HCT116 (cell line): Measurements from ENCODE around the gene CYP20A1. TPM values are rescaled to one million over a fixed set of nuclear protein-coding genes. Genes with fewer than 3 reads are reported as not detected.

Experiments used
- ATAC-seq: fragments of 200-7000 bp; cut with Tn5 transposase; 2 replicates; pipeline ENCODE4 v1.9.1; 2020; ENCODE audit warnings: mild to moderate bottlenecking, moderate library complexity
- BruUV-seq: library from RNA; stranded (reverse); fragments of 400-500 nt; replicated peaks from 2 replicates; lab custom pipeline; 2021; lab: Mats Ljungman, UMichigan
- CTCF ChIA-PET: fragments of 300-600 bp; sonication (Branson Sonifier 250); formaldehyde crosslinking; loops from one replicate; lab custom pipeline; 2021; ENCODE audit warnings: antibody characterized with exemption; lab: Charles Lee
- POLR2A ChIA-PET: fragments of 300-600, 350-600 bp; sonication (Branson Sonifier 250); formaldehyde crosslinking; loops from one replicate; lab custom pipeline; 2021; ENCODE audit warnings: antibody characterized with exemption; lab: Charles Lee
- RAD21 ChIA-PET, 2 experiments: fragments of 300-600 bp; sonication (Branson Sonifier 250); formaldehyde crosslinking; loops; one replicate each; lab custom pipeline; 2023; ENCODE audit warnings: low total read pairs in 2 of 2; ENCODE audit not compliant: uncharacterized antibody in 2 of 2, unreplicated experiment in 2 of 2, low non-redundant PET in 1 of 2; lab: Charles Lee
- DNase-seq: peaks from one replicate; pipeline ENCODE4 v3.0.0-alpha.2; 2010; ENCODE audit warnings: low read depth, low spot score
- H2AFZ ChIP-seq: fragments of 200-600 bp; shearing (Covaris generic), sonication (generic); 2 replicates; pipeline ENCODE4 v1.6.1; 2017; ENCODE audit warnings: low read depth, mixed run types, mixed read lengths, antibody characterized with exemption, low read length; ENCODE audit not compliant: poor library complexity, severe bottlenecking
- H3K27ac ChIP-seq: 2 replicates; pipeline ENCODE4 v1.5.1; 2012; ENCODE audit warnings: low read depth, low read length
- H3K27me3 ChIP-seq: fragments of 200-600 bp; sonication (generic); 2 replicates; pipeline ENCODE4 v1.6.1; 2016; ENCODE audit warnings: mixed run types, low read length, mixed read lengths; ENCODE audit not compliant: insufficient read depth
- H3K36me3 ChIP-seq, 2 experiments: fragments of 200-500 bp in 1 of 2; fragments of 200-600 bp in 1 of 2; sonication (Bioruptor generic) in 1 of 2; sonication (generic) in 1 of 2; 2 replicates each; pipeline versions ENCODE4 v1.5.1 to v1.6.1; 2014 to 2016; ENCODE audit warnings: low read length in 2 of 2, inconsistent platforms in 1 of 2, mixed read lengths in 1 of 2, mixed run types in 1 of 2; ENCODE audit not compliant: insufficient read depth in 2 of 2, control insufficient read depth in 1 of 2
- H3K4me1 ChIP-seq, 2 experiments: fragments of 200-600 bp in 1 of 2; sonication (generic) in 1 of 2; 2 replicates each; pipeline versions ENCODE4 v1.5.1 to v1.6.1; 2012 to 2017; ENCODE audit warnings: low read length in 2 of 2, inconsistent platforms in 1 of 2, mild to moderate bottlenecking in 1 of 2, mixed read lengths in 1 of 2, mixed run types in 1 of 2, moderate library complexity in 1 of 2; ENCODE audit not compliant: insufficient read depth in 2 of 2, control insufficient read depth in 1 of 2
- H3K4me2 ChIP-seq: fragments of 200-600 bp; sonication (generic); 2 replicates; pipeline ENCODE4 v1.6.1; 2017; ENCODE audit warnings: mixed run types, low read length, mixed read lengths
- H3K4me3 ChIP-seq, 2 experiments: fragments of 200-600 bp in 1 of 2; sonication (generic) in 1 of 2; replicated peaks in 1 of 2; 2 replicates each; pipeline ENCODE4 v1.5.1; 2011 to 2016; ENCODE audit warnings: low read length in 2 of 2, control low read depth in 1 of 2, low read depth in 1 of 2, mild to moderate bottlenecking in 1 of 2, mixed read lengths in 1 of 2, mixed run types in 1 of 2
- H3K79me2 ChIP-seq: fragments of 200-600 bp; sonication (generic); 2 replicates; pipeline ENCODE4 v1.6.1; 2017; ENCODE audit warnings: mild to moderate bottlenecking, mixed run types, low read length, moderate library complexity, mixed read lengths; ENCODE audit not compliant: insufficient read depth
- H3K9ac ChIP-seq: fragments of 200-600 bp; sonication (generic); 2 replicates; pipeline ENCODE4 v1.6.1; 2016; ENCODE audit warnings: low read length, mixed read lengths
- H3K9me2 ChIP-seq: fragments of 200-600 bp; sonication (generic), shearing (Covaris generic); 2 replicates; pipeline ENCODE4 v1.6.1; 2017; ENCODE audit warnings: mixed run types, mild to moderate bottlenecking, moderate library complexity; ENCODE audit not compliant: insufficient read depth
- H3K9me3 ChIP-seq, 2 experiments: fragments of 200-500 bp in 1 of 2; fragments of 200-600 bp in 1 of 2; sonication (Bioruptor generic) in 1 of 2; sonication (generic) in 1 of 2; 2 replicates each; pipeline ENCODE4 v1.6.1; 2014 to 2017; ENCODE audit warnings: low read length in 2 of 2, mixed read lengths in 2 of 2, inconsistent platforms in 1 of 2, low read depth in 1 of 2, mild to moderate bottlenecking in 1 of 2, mixed run types in 1 of 2, moderate library complexity in 1 of 2; ENCODE audit not compliant: control insufficient read depth in 1 of 2, insufficient read depth in 1 of 2
- H4K20me1 ChIP-seq: fragments of 200-600 bp; sonication (generic), shearing (Covaris generic); 2 replicates; pipeline ENCODE4 v1.6.1; 2017; ENCODE audit warnings: mixed run types, mild to moderate bottlenecking, moderate library complexity; ENCODE audit not compliant: insufficient read depth
- CEBPB ChIP-seq: IDR thresholded peaks from 2 replicates; pipeline ENCODE4 v1.6.1; 2012; ENCODE audit warnings: low read depth
- EGR1 ChIP-seq: IDR thresholded peaks from 2 replicates; pipeline ENCODE4 v1.6.1; 2012; ENCODE audit warnings: low read depth
- EZH2 ChIP-seq: fragments of 200-600 bp; sonication (generic); IDR thresholded peaks from 2 replicates; pipeline ENCODE4 v1.6.1; 2017; ENCODE audit warnings: antibody characterized with exemption, mixed run types
- FOSL1 ChIP-seq: IDR thresholded peaks from 2 replicates; pipeline ENCODE4 v1.6.1; 2012; ENCODE audit warnings: low read depth
- JUND ChIP-seq: IDR thresholded peaks from 2 replicates; pipeline ENCODE4 v1.6.1; 2012
- POLR2A ChIP-seq: IDR thresholded peaks from 2 replicates; pipeline ENCODE4 v1.7.0; 2011; ENCODE audit warnings: borderline replicate concordance; ENCODE audit not compliant: insufficient read depth, insufficient read length; ENCODE audit errors: extremely low read depth
- POLR2AphosphoS5 ChIP-seq: IDR thresholded peaks from 2 replicates; pipeline ENCODE4 v1.6.1; 2011; ENCODE audit warnings: mild to moderate bottlenecking, low read depth, low read length, moderate library complexity
- SIN3A ChIP-seq: IDR thresholded peaks from 2 replicates; pipeline ENCODE4 v1.6.1; 2012; ENCODE audit warnings: low read depth
- SP1 ChIP-seq: IDR thresholded peaks from 2 replicates; pipeline ENCODE4 v1.6.1; 2012; ENCODE audit warnings: low read depth
- TCF7L2 ChIP-seq: IDR thresholded peaks from 2 replicates; pipeline ENCODE4 v1.7.0; 2011; ENCODE audit warnings: borderline replicate concordance, inconsistent platforms; ENCODE audit not compliant: insufficient read depth, insufficient read length; ENCODE audit errors: extremely low read depth
- YY1 ChIP-seq: IDR thresholded peaks from 2 replicates; pipeline ENCODE4 v1.6.1; 2011; ENCODE audit warnings: low read length, low read depth, moderate library complexity, mild to moderate bottlenecking; ENCODE audit not compliant: insufficient replicate concordance; ENCODE audit errors: extremely low read depth
- intact Hi-C: fragments of 100-400 bp; cut with micrococcal nuclease; formaldehyde crosslinking; loops from 2 replicates; pipeline ENCODE4 v1.10.0; 2022
- total RNA-seq: library from RNA; stranded (reverse); gene quantifications from one replicate; pipeline ENCODE4 v1.2.1, GENCODE V29; 2021; ENCODE audit not compliant: unreplicated experiment
- TF ChIP-seq, protein P1 (sequence below): IDR thresholded peaks from 2 replicates; pipeline ENCODE4 v1.6.1; 2011; ENCODE audit warnings: mild to moderate bottlenecking, low read length, moderate library complexity; ENCODE audit not compliant: insufficient replicate concordance; ENCODE audit errors: extremely low read depth
- TF ChIP-seq, protein P2 (sequence below): IDR thresholded peaks from 2 replicates; pipeline ENCODE4 v1.6.1; 2012

The CYP20A1 gene
- total RNA-seq, 1 experiment from 2014 or later: 10.0 TPM

- ChIA-PET POLR2A (interaction anchor here (0.6 kb wide), 1 partner anchor 605 kb away, joined by 3 read pairs; no protein-coding TSS in a partner anchor), RAD21 (no interaction called here), CTCF (no interaction called here)
- H3K9ac ChIP-seq: peak overlapping the region; percentile 82; the same call in 1 of the 2 replicates
- intact Hi-C loops: no loop called here
- peaks cover 6 to 22% of the 10 kb centered on the region in 2 experiments; a peak in 3 of 4 replicates for H3K4me1 ChIP-seq
- peaks cover 26% of the 10 kb centered on the region for H3K79me2 ChIP-seq
- no peaks in the 10 kb centered on the region for H3K27me3 ChIP-seq
- 0 out of 4 replicates have a peak, but pooled peaks cover 0 to 2% of the 10 kb centered on the region in 2 experiments for H3K36me3 ChIP-seq
- TF ChIP-seq YY1 (no peak), EZH2 (no peak), JUND (no peak), SIN3A (no peak), POLR2AphosphoS5 (no peak), POLR2A (no peak)
- ATAC-seq: no peak
- no TSS peak for BruUV-seq
- H2AFZ ChIP-seq: no peak overlapping the region
- no peaks in the 10 kb centered on the region for H3K9me2 ChIP-seq
- H4K20me1 ChIP-seq: no peaks in the 10 kb centered on the region
- peak overlapping the region; percentile 83; the same call in 1 of the 2 replicates for H3K27ac ChIP-seq
- peak overlapping the region; percentile 93 to 95 for H3K4me3 ChIP-seq
- peak overlapping the region; percentile 93 for H3K4me2 ChIP-seq
- DNase-seq: no peak
- no peaks in the 10 kb centered on the region for H3K9me3 ChIP-seq
These were observed 1.7 kb downstream of the CYP20A1 start for GRCh38 chr2:203240491-203240890.

DNA sequence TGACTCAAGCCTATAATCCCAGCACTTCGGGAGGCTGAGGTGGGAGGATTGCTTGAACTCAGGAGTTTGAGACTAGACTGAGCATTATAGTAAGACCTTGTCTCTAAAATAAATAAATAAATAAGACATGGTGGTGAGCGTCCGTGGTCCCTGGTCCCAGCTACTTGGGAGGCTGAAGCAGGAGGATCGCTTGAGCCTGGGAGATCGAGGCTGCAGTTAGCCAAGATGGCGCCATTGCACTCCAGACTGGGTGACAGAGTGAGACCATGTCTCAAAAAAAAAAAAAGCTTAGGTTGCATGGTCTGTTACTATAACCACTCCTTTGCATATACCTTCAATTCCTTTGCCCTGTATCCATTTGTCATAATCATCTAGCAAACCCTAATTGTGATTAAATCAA lies 3.7 kb downstream of the CYP20A1 start:
- TF ChIP-seq JUND (no peak), EGR1 (no peak), CEBPB (no peak), TCF7L2 (no peak), SP1 (no peak), FOSL1 (no peak), SIN3A (no peak), YY1 (no peak)
- TF ChIP-seq, protein P1, sequence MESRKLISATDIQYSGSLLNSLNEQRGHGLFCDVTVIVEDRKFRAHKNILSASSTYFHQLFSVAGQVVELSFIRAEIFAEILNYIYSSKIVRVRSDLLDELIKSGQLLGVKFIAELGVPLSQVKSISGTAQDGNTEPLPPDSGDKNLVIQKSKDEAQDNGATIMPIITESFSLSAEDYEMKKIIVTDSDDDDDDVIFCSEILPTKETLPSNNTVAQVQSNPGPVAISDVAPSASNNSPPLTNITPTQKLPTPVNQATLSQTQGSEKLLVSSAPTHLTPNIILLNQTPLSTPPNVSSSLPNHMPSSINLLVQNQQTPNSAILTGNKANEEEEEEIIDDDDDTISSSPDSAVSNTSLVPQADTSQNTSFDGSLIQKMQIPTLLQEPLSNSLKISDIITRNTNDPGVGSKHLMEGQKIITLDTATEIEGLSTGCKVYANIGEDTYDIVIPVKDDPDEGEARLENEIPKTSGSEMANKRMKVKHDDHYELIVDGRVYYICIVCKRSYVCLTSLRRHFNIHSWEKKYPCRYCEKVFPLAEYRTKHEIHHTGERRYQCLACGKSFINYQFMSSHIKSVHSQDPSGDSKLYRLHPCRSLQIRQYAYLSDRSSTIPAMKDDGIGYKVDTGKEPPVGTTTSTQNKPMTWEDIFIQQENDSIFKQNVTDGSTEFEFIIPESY: no peak
- TF ChIP-seq, protein P2, sequence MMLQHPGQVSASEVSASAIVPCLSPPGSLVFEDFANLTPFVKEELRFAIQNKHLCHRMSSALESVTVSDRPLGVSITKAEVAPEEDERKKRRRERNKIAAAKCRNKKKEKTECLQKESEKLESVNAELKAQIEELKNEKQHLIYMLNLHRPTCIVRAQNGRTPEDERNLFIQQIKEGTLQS: no peak
- 0 out of 4 replicates have a peak, but pooled peaks cover 0 to 2% of the 10 kb centered on the region in 2 experiments for H3K36me3 ChIP-seq
- H3K79me2 ChIP-seq: peaks cover 26% of the 10 kb centered on the region
- H3K27ac ChIP-seq: no peak overlapping the region
- intact Hi-C loops: no loop called here
- peaks cover 6 to 22% of the 10 kb centered on the region in 2 experiments; a peak in 3 of 4 replicates for H3K4me1 ChIP-seq
- no peak overlapping the region for H2AFZ ChIP-seq
- no peak overlapping the region for H3K9ac ChIP-seq
- H3K4me2 ChIP-seq: no peak overlapping the region
- H3K9me2 ChIP-seq: no peaks in the 10 kb centered on the region
- ChIA-PET POLR2A (no interaction called here), CTCF (interaction anchor here (0.6 to 1.1 kb wide), 2 partner anchors 17 to 161 kb away, joined by 3 read pairs; no protein-coding TSS in a partner anchor), RAD21 (no interaction called here)
- no peaks in the 10 kb centered on the region for H3K9me3 ChIP-seq
- DNase-seq: no peak
- no peaks in the 10 kb centered on the region for H4K20me1 ChIP-seq
- no TSS peak for BruUV-seq
- H3K4me3 ChIP-seq: no peak overlapping the region
- no peak for ATAC-seq
- no peaks in the 10 kb centered on the region for H3K27me3 ChIP-seq
